Body of pancreas (tissue), 4 donors: ENCODE results near the gene PRSS21.

Source experiments
- CTCF ChIP-seq, 7 experiments: fragments of 450-650 bp in 4 of 7; fragments of 200-600 bp in 3 of 7; sonication (generic) in 3 of 7; IDR thresholded peaks; one replicate each; pipeline ENCODE4 v1.5.1; 2016 to 2019; ENCODE audit warnings: antibody characterized with exemption in 7 of 7
- POLR2A ChIP-seq, 3 donors: fragments of 450-650 bp; IDR thresholded peaks; one replicate each; pipeline ENCODE4 v1.6.1; 2016; ENCODE audit warnings: antibody characterized with exemption in 3 of 3, mild to moderate bottlenecking in 2 of 3

- no peak for TF ChIP-seq CTCF (IDR thresholded peaks at IDR 0.05)
- TF ChIP-seq POLR2A (IDR thresholded peaks at IDR 0.05), result no peak
Measured at GRCh38 chr16:2825049-2825742, 8.2 kb downstream of the PRSS21 start.
